Gastrocnemius medialis (tissue), 4 donors: Measurements from ENCODE around the gene KANK2.

Experiments
- POLR2A ChIP-seq, 2 donors: fragments of 450-650 bp; IDR thresholded peaks; one replicate each; pipeline ENCODE4 v1.6.1; 2017; ENCODE audit warnings: antibody characterized with exemption in 2 of 2, mild to moderate bottlenecking in 2 of 2, moderate library complexity in 2 of 2
- TF ChIP-seq, protein P1 (sequence below), 5 experiments: fragments of 450-650 bp in 3 of 5; fragments of 200-600 bp in 2 of 5; sonication (generic) in 2 of 5; IDR thresholded peaks in 4 of 5; conservative IDR thresholded peaks in 1 of 5; 1 replicate in 4 of 5; 2 replicates in 1 of 5; pipeline ENCODE4 v1.5.1; 2016 to 2019; ENCODE audit warnings: antibody characterized with exemption in 5 of 5, mild to moderate bottlenecking in 3 of 5, moderate library complexity in 3 of 5

- TF ChIP-seq, protein P1, sequence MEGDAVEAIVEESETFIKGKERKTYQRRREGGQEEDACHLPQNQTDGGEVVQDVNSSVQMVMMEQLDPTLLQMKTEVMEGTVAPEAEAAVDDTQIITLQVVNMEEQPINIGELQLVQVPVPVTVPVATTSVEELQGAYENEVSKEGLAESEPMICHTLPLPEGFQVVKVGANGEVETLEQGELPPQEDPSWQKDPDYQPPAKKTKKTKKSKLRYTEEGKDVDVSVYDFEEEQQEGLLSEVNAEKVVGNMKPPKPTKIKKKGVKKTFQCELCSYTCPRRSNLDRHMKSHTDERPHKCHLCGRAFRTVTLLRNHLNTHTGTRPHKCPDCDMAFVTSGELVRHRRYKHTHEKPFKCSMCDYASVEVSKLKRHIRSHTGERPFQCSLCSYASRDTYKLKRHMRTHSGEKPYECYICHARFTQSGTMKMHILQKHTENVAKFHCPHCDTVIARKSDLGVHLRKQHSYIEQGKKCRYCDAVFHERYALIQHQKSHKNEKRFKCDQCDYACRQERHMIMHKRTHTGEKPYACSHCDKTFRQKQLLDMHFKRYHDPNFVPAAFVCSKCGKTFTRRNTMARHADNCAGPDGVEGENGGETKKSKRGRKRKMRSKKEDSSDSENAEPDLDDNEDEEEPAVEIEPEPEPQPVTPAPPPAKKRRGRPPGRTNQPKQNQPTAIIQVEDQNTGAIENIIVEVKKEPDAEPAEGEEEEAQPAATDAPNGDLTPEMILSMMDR (IDR thresholded peaks at IDR 0.05 in 4 of 5, conservative IDR thresholded peaks at IDR 0.05 in 1 of 5) = no peak
- TF ChIP-seq POLR2A (IDR thresholded peaks at IDR 0.05) = no peak
Observed at GRCh38 chr19:11176466-11177193, 20.7 kb downstream of the KANK2 start.
